HG03460 (cell line): ENCODE results near the gene CDH8.

Experiments
- ATAC-seq: cut with Tn5 transposase; IDR thresholded peaks from one replicate; pipeline ENCODE4 v1.9.1; 2021; ENCODE audit not compliant: unreplicated experiment

The CDH8 gene

GRCh38 chr16:62036101-62036801, at the start of gene CDH8:
Gene CDH8 (minus strand): TSS chr16:62036438. CDS start chr16:62021403, 15,035 bp downstream.
- no peak for ATAC-seq

GRCh38 chr16:62079236-62079635, 43.0 kb upstream of the CDH8 start:
- ATAC-seq, result no peak

GRCh38 chr16:62077998-62078397, 41.8 kb upstream of the CDH8 start:
- ATAC-seq, result no peak

- no peak for ATAC-seq
Observed at GRCh38 chr16:62076886-62077285, 40.6 kb upstream of the CDH8 start.

GRCh38 chr16:62068747-62069146, 32.5 kb upstream of the CDH8 start:
- no peak for ATAC-seq

GRCh38 chr16:62067981-62068380, 31.7 kb upstream of the CDH8 start:
- ATAC-seq, result no peak

GRCh38 chr16:62067182-62067581, 30.9 kb upstream of the CDH8 start:
- ATAC-seq, result no peak

GRCh38 chr16:62066747-62067146, 30.5 kb upstream of the CDH8 start:
- no peak for ATAC-seq

GRCh38 chr16:62064173-62064572, 27.9 kb upstream of the CDH8 start:
- ATAC-seq, result no peak

- no peak for ATAC-seq
Observed at GRCh38 chr16:62060089-62060488, 23.9 kb upstream of the CDH8 start.

- no peak for ATAC-seq
Observed at GRCh38 chr16:62059527-62059926, 23.3 kb upstream of the CDH8 start.

GRCh38 chr16:62058412-62058811, 22.2 kb upstream of the CDH8 start:
- no peak for ATAC-seq

GRCh38 chr16:62051942-62052341, 15.7 kb upstream of the CDH8 start:
- ATAC-seq, result no peak

- no peak for ATAC-seq
Observed at GRCh38 chr16:62050793-62051192, 14.6 kb upstream of the CDH8 start.

GRCh38 chr16:62046801-62047200, 10.6 kb upstream of the CDH8 start:
- no peak for ATAC-seq

- no peak for ATAC-seq
Observed at GRCh38 chr16:62041401-62041800, 5.2 kb upstream of the CDH8 start.

GRCh38 chr16:62038646-62039045, 2.4 kb upstream of the CDH8 start:
- no peak for ATAC-seq

- no peak for ATAC-seq
Observed at GRCh38 chr16:62038225-62038624, 2.0 kb upstream of the CDH8 start.

GRCh38 chr16:62036802-62037135, 531 bp upstream of the CDH8 start:
- no peak for ATAC-seq

- no peak for ATAC-seq
Observed at GRCh38 chr16:62035115-62036092, 834 bp downstream of the CDH8 start.

GRCh38 chr16:62034231-62035114, 1.8 kb downstream of the CDH8 start:
- no peak for ATAC-seq
